ENCODE results near the gene B3GALNT2.
"Not testable (repeated sequence)": the region's sequence is repeated elsewhere in the genome, so short reads cannot be mapped to it uniquely, and the experiment has no call there.

Gene B3GALNT2
- 28.7 to 41.5 reads per million in 2 donors for total RNA-seq

- no peak for DNase-seq
These were observed at the start of gene B3GALNT2 for GRCh38 chr1:235504122-235504493. TSS of gene B3GALNT2 (minus strand) at chr1:235504452. CDS start at chr1:235504252, 200 bp downstream.

- DNase-seq = no peak
These were observed 48.9 kb upstream of the B3GALNT2 start for GRCh38 chr1:235553112-235553551.

- DNase-seq = no peak
These were observed 48.0 kb upstream of the B3GALNT2 start for GRCh38 chr1:235552146-235552716.

- no peak for DNase-seq
These were observed 45.3 kb upstream of the B3GALNT2 start for GRCh38 chr1:235549351-235550139.

GRCh38 chr1:235546369-235547155 is 42.3 kb upstream of the B3GALNT2 start:
- DNase-seq = not testable (repeated sequence)

- DNase-seq = no peak
These were observed 41.2 kb upstream of the B3GALNT2 start for GRCh38 chr1:235545292-235545930.

- DNase-seq = not testable (repeated sequence)
These were observed 38.6 kb upstream of the B3GALNT2 start for GRCh38 chr1:235542845-235543244.

GRCh38 chr1:235533476-235534168 is 29.4 kb upstream of the B3GALNT2 start:
- no peak for DNase-seq

GRCh38 chr1:235532360-235532759 is 28.1 kb upstream of the B3GALNT2 start:
- DNase-seq = no peak

- DNase-seq = no peak
These were observed 23.1 kb upstream of the B3GALNT2 start for GRCh38 chr1:235527196-235527814.

GRCh38 chr1:235525314-235525713 is 21.1 kb upstream of the B3GALNT2 start:
- no peak for DNase-seq

- DNase-seq = no peak
These were observed 12.7 kb upstream of the B3GALNT2 start for GRCh38 chr1:235516862-235517446.

- DNase-seq = no peak
These were observed 11.7 kb upstream of the B3GALNT2 start for GRCh38 chr1:235515844-235516512.

- DNase-seq = no peak
These were observed 9.5 kb upstream of the B3GALNT2 start for GRCh38 chr1:235513495-235514366.

- DNase-seq = no peak
These were observed 7.4 kb upstream of the B3GALNT2 start for GRCh38 chr1:235511470-235512240.

- DNase-seq = no peak
These were observed 6.6 kb upstream of the B3GALNT2 start for GRCh38 chr1:235510823-235511222.

- no peak for DNase-seq
These were observed 3.4 kb upstream of the B3GALNT2 start for GRCh38 chr1:235507623-235508022.

- peak; percentile 95 for DNase-seq
These were observed 406 bp upstream of the B3GALNT2 start for GRCh38 chr1:235504494-235505222.

Measured in activated gamma-delta T cell (primary cell).